Left kidney (tissue), 8 donors: ENCODE results near the gene ZNF98. TPM values are rescaled to one million over a fixed set of nuclear protein-coding genes. Genes with fewer than 3 reads are reported as not detected.

Experiments used
- DNase-seq: peaks from one replicate; pipeline ENCODE4 v3.0.0-alpha.2; 2013
- long read RNA-seq, 8 donors: transcript quantifications; one replicate each; lab custom pipeline, GENCODE V29; 2026
- polyA plus RNA-seq: library from polyadenylated mRNA; unstranded; fragments of 120-200 nt; gene quantifications from one replicate; pipeline ENCODE4 v1.2.1, GENCODE V29; 2013; ENCODE audit not compliant: insufficient read length

The ZNF98 gene
- 5.8 TPM for polyA plus RNA-seq
- long read RNA-seq, donor 1: 0 reads
- long read RNA-seq, donor 2, partial matches to known transcripts: 0 of 1 reads
- long read RNA-seq, donor 2, other reads (novel, unspliced or antisense): 0 of 1 reads
- long read RNA-seq, donor 3, partial matches to known transcripts: 0 of 2 reads
- long read RNA-seq, donor 3, other reads (novel, unspliced or antisense): 0 of 2 reads
- long read RNA-seq, donor 4, partial matches to known transcripts: 0 of 1 reads
- long read RNA-seq, donor 4, other reads (novel, unspliced or antisense): 0 of 1 reads
- long read RNA-seq, donor 5, partial matches to known transcripts: 0 of 1 reads
- long read RNA-seq, donor 5, other reads (novel, unspliced or antisense): 0 of 1 reads
- long read RNA-seq, donor 6: 0 reads
- long read RNA-seq, donor 7, partial matches to known transcripts: 0 of 2 reads
- long read RNA-seq, donor 7, other reads (novel, unspliced or antisense): 0 of 2 reads
- long read RNA-seq, donor 8: 0 reads

- peak; percentile 57 for DNase-seq
Observed at GRCh38 chr19:22422211-22422610, at the start of gene ZNF98. Gene ZNF98, minus strand, starts transcription at chr19:22422346. Its CDS starts 122 bp downstream, at chr19:22422224.

DNA sequence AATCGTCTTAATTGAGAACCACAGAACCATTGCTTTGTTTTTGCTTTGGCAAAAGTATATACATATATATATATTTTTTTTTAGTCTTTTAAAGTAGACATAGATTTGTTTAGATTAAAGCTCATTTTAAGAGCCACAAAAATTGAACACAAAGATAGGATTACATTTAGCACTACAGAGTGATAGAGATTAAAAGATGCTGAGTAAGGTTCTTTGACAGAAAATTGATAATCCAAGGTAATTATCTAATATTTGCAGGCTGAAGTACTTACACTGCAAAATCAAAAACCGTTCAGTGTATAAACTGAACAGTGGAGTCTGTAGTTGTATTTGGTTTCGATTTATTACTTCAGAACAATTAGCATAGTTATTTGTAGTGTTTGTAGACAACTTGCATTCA lies 24.5 kb upstream of the ZNF98 start:
- no peak for DNase-seq

- no peak for DNase-seq
Observed at GRCh38 chr19:22438011-22438410, 15.9 kb upstream of the ZNF98 start.

DNA sequence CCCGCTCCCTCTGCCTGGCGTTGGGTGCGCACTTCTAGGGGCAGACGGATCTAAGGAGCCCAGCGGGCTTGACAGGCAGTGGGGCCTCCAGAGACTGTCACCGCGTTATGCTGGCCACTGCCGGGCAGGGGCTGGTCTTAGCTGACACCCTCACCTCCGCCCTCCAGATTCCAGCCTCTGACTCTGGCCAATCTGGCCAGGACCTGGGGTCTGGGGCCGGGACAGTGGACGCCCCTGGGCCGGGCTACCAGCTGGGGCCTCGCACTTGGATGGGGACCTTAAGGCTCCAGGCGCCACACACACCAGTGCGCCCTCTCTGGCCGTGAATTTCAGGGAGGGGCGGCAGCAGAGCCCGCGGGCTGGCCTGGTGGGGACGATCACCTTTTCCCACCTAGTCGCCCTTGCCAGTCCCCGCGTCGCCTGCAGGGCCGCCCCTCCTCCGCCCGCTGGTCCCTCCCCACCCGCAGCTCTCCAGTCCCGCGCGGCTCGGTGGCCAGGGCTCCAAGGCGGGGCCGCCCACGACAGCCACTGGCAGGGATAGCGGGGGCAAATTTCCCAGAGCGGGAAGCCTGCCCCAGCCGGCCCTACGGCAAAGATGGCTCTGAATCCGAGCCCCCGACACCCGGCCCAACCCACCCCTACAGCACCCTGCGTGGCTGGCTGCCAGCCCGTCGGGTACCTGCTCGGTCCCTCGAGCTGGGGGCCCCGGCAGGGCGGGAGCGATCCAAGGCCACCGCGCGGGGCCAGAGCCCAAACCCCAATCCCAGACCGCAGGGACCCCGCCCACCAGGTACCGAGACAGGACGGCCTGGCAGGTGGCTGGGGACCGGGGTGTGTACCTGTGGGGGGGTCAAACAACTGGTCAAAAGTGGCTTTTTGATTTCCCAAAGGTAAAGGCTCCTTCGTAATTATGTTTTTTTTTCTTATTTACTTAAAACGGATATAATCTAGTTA lies 6.1 kb upstream of the ZNF98 start:
- DNase-seq: peak; percentile 8

- DNase-seq: peak; percentile 40
Observed at GRCh38 chr19:22427547-22427946, 5.4 kb upstream of the ZNF98 start.

GRCh38 chr19:22426901-22427300 lies 4.8 kb upstream of the ZNF98 start:
- no peak for DNase-seq

- no peak for DNase-seq
Observed at GRCh38 chr19:22421797-22422196, 349 bp downstream of the ZNF98 start.

- no peak for DNase-seq
Observed at GRCh38 chr19:22354665-22355064, 67.5 kb downstream of the ZNF98 start.

Other genes with a start within 250 kb of the ZNF98 start
- 1.6 TPM for gene ZNF676, start 225.4 kb downstream of the ZNF98 start, polyA plus RNA-seq
- 0.91 TPM for gene ZNF729, start 135.9 kb downstream of the ZNF98 start, polyA plus RNA-seq
- 4.1 TPM for gene ZNF492, start 212.0 kb upstream of the ZNF98 start, polyA plus RNA-seq